Retina (tissue), 1 donor: ENCODE data around the gene OLFM4.

ENCODE experiments used
- DNase-seq: peaks from one replicate; pipeline ENCODE4 v3.0.0-alpha.2; 2016

Gene OLFM4

DNA sequence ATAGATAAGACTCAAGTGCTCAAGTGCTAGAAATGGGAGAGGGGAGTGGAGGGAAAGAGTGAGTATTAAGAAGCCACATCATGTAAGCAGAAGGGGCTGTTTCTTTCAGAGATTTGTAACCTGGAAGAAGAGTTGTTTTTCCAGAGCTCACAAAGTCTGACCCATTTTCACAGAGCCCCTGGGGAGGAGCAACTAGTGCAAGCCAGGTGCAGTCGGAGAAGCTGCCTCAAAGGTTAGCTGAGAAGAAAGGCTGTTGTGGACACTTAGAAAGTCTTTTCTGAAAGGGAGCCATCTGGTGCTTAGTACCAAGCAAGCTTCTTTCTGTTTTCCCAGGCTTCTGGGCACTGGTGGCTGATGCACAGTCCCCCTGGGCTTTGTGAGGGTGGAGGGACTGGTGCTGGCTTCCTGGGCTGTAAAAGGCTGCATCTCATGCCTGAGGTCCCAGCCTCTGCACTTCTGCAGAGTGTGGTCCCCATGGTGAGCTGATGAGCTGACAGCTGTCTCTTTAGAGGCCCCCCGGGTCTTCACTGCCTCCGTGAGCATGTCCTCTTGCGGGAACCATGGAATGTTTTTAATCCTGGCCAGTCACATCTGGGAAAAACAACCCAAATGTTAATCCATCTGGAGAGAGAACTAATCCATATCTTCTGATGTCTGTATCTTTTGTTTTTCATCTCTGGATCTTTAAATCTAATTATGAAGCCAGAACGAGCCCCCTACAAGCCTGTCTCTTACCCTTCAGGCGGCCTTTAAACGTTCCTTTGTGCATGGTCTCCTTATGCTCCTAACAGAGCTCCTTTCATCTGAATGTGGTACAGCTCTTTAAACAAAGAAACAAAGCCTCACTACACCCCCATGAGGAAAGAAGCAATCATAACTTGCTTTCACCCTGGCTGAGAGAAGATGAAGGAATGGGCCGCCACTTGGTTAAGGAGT is 40.2 kb downstream of the OLFM4 start:
- DNase-seq: peak; percentile 87

DNA sequence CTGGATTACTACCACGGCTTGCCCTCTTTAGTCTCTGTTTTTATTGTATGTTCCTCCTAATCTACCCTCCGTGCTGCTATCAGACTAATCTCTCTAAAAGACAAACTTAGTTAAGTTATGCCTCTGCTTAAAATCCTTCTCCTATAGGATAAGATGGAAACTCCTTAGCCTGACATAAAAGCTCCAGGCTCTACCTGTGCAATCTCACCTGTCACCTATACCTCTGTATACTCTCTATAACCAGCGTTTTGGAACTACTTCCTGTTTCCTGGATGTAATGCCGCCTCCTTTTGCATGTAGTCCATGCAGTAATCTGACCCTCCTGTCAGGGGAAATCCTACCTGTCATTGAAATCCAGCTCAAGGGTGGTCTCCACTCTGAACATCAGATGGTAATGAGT is 41.2 kb downstream of the OLFM4 start:
- no peak for DNase-seq

DNA sequence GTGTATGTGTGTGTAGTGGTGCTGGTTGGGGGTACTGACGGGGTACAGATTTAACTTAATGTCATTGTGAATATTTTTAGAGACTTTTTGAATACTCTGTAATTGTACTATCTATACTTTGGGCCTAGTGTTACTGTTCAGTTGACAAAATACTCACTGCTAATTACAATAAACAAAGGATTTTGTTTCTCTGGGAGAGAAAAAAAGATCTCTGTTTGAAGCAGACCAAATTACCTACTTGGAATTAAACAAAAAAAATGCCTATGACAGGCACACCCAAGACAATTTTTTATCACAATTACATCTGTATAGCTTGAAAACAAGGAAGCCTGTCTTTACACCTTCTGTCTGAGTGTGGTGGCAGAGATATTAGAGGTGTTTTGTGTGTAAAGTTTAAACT is 45.1 kb downstream of the OLFM4 start:
- DNase-seq: no peak

DNA sequence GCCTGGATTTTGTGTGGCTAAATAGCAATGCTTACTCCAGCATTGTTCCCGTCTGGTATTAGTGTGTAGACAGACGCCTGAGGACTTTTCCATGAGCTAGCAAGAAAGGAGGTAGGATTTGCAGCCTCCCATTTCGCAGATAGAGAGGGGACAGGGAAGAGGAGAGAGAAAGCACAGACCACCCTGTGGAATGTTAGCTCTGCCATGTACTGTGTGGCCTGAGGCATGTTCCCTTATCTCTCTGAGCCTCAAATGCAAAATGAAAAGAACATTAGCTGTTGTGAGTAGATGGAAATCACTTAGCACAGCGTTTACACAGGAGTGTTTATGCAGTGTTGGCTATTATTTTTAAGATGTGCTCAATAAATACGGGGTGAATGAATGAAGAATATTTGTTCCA is 45.5 kb downstream of the OLFM4 start:
- no peak for DNase-seq

DNA sequence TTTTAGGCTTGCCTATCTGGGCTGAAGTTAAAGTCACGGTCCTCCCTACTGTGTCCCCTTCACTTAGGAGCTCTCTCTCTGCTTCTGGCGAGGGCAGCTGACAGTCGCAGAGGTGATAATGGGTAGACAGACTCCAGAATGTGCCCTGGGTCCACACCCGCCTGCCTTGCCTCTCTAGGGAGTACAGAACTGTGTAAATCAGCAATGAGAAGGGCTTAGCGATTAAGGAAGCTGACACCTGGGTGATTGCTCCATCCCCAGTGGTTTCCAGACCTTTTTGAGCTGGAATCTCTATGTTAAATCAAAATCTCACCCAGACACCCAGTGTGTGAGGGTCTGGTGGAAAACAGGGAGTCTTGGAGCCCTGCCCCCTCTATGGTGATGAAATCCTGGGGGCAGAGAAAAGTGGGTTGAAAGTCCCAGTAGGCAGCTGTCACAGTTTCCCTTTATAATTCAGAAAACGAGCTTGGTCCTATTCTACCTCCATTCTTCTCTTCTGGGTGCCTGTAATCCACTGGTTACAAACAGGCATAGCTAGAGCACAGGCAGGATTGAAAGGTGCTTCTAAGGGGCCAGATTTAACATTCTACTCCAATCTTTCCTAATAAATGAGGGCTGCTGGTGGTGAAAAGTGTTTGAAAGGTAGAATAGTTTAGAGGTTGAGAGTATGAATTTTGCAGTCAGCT is 46.9 kb downstream of the OLFM4 start:
- no peak for DNase-seq

DNA sequence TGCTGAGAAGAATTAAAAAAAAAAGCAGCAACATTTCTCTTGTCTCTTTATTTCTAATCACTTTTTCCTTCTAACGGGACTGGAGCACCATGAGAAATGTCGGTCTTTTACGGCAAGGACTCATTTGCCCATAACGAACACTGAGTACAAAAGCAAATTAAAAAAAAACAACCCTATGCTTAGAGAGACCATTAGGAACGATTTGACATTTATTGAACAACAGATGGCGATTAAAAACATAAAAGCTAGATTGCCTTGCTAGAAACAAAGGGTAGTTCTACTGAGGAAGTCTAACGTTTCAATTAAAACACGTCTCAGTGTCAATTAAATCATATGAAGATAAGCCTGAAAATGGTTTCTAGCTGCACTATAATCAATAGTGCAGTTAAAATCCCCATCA is 51.1 kb downstream of the OLFM4 start:
- no peak for DNase-seq

DNA sequence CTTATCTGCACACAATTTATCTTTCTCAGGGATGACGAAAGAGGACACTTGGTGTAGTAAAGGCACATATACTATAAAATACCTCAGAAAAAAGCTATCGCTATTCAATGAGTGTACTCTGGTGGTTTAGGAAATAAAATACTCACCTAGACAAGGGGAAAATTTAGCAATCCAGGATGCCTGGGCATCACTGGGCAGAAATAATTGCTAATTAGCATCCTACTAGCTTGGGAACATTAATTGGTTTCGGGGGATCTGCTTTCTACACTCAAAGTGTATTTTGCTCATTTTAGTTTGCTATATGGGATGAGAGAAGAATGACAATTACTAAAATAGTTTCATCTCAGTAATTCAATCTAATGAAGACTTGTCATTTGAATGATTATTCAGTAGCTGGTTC is 60.3 kb downstream of the OLFM4 start:
- no peak for DNase-seq

DNA sequence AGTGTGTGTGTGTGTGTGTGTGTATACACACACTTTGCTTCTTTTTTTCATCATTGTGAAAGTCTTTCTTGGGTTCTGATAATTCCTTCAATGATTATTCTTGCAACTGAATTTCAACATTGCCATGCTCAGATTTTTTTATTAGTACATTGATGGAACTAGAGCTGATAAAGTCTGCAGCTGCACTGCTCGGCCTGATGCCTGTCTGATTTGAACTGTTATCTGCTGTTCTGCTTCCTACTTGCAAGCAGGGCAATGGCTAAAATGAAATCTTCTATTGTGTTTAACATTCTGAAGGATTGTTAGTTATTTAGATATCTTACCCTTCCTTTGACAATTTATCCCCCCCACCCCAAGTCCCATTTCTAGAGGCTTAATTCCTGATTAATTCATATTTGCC is 61.3 kb downstream of the OLFM4 start:
- no peak for DNase-seq

DNA sequence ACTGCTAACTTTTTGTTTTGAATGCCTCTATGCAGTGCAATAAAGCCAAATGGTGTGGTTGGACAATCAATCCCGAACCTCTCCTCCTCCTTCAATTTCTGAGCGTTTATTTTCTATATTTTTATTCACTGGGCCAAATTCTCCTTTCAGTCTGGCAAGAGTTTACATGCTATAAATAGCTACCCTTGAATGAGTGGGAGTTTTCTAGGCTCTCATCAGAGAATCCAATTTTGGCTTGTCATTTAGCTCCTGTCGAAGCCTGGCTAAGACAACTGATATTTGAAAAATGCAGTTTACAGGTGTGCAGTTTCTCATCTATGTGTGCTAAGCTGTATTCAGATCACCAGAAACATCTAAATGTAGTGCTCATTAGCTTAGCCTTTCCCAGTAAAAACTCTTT is 61.8 kb downstream of the OLFM4 start:
- no peak for DNase-seq

DNA sequence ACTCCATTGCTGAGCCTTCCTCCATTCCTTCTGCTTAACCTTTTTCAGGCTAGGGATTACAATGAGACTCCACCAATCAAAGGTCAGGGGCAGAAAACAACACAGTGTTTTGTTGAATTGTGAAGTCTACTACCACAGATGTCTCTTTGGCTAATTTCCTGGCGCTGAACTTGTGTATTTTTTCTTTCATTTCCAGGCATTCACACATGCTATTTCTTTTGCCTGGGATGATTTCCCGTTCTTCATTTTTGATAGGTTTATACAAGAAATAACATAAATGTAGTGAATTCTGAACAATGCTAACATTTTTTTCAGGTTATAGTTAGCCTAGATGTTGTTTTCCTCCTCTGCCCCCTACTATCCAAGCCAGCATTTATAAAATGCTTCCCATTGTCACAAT is 64.3 kb downstream of the OLFM4 start:
- no peak for DNase-seq

DNA sequence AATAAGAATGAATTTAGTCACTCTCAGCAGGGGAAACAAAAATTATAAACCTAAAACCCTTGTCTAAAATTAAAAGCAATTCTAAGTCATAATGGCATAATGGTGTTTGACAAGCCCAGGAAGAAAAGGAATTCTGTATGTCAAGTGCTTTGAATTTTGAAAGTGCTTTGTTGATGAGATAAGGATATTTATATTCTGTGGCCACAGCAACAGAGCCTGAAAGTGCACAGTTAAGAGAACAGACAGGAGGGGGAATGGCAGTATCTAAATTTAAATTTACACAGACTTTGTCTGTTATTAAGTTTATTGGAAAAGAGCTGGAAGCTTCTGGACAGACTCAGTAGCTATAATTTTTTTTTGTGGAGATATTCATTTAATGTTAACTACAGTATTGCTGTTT is 69.8 kb downstream of the OLFM4 start:
- no peak for DNase-seq

DNA sequence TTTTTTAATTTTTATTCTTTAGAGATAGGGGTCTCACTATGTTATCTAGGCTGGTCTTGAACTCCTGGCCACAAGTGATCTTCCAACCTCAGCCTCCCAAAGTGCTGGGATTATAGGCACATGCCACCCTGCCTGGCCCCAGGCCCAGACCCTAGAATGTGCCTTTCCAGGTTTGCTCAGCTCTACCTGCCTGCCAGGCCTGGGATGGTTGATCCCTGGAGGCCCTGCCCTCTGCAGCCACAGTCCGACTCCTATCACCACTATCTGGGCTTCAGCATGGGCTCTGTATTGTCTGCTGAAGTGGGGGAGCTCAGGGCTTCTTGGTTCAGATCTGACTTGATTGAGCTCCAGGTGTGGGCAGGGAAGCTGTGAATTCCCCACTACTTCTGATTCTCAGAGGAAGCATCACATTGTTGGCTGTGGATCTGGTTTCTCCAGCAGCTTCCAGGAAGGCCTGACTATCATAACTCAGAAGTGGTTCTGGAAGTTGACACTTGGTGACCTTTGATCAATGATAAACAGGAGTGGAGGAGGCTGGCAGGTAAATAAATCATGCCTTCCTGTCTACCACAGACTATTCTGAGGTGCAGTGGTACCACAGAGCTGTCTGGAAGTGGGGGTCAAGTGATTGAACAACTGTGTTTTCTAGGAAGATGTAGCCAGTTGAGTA is 71.9 kb downstream of the OLFM4 start:
- DNase-seq: no peak
